Measurements from ENCODE around the gene NADSYN1.

NADSYN1 gene

DNA sequence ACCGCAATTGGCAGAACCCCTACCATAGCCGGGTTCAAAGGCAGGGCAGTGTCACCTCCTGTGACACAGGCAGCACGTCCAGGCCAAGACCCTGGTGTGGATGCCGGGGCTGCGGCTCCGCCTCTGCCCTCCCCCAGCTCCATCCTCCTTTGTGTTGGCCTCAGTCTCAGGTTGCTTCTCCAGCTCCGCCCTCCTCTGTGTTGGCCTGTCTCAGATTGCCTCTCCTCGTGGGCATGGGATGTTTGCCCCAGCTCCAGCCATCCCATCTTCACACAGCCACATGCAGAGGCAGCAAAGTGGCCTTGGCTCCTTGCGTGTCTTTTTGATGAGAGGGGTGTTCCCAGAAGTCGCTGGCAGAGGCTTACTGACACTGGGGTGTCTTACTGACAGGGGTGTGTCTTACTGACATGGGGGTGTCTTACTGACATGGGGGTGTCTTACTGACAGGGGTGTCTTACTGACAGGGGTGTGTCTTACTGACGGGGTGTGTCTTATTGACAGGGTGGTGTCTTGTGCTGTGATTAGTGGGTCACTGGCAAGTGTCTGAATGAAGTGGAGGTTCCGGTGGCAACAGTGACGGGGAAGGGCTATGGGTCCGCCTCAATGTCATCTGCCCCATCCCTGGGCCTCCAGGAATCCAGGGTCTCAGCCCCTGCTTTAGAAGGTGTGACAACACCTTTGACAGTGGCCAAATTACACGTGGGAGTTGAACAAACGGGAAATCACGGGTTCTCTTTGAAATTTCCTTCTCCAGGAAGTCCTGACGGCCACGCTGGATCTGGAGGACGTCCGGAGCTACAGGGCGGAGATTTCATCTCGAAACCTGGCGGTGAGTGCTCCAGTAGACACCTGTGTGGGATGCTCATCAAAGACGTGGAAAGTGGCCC is 24.9 kb downstream of the NADSYN1 start:
- ChIA-PET POLR2A (no interaction called here), CTCF (no interaction called here)
- H3K4me3 ChIP-seq (ENCODE audit: low read depth, low read length): no peak overlapping the region
- peaks cover 0 to 90% of the 10 kb centered on the region in 2 experiments; a peak in 2 of 3 replicates for H3K36me3 ChIP-seq (ENCODE audit: control insufficient read depth in 2 of 2, insufficient read depth in 1 of 2, low read length in 2 of 2)
- H3K27ac ChIP-seq (ENCODE audit: extremely low read depth, low read depth, low read length): no peak overlapping the region
- H3K9me3 ChIP-seq (ENCODE audit: control insufficient read depth, insufficient read depth, low read depth, low read length): no peaks in the 10 kb centered on the region
- no peaks in the 10 kb centered on the region for H3K4me1 ChIP-seq (ENCODE audit: control insufficient read depth, insufficient read depth, low read length)
- TF ChIP-seq ZFP3 (tag by site-specific recombination; IDR thresholded peaks at IDR 0.05; ENCODE audit: low read depth) (no peak), KLF1 (tag by site-specific recombination; IDR thresholded peaks at IDR 0.05) (0 out of 2 replicates have a peak, but pooled peaks have one; percentile 19)

DNA sequence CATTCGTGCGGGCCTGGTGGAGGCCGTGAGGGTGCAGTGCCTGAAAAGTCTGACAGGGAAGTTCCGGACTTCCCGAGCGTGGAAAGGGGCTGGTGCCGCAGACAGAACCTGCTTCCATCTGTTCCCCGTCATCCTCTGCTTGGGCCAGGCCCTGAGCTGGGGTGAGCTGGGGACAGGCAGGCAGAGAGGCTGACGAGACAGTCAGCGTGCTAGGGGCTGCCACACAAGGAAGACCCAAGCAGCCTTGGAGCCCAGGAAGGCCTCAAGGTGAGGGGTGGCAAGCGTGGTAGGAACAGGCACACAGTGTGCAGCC is 25.5 kb downstream of the NADSYN1 start:
- Histone ChIP-seq H3K4me3 (ENCODE audit: low read depth, low read length) (no peak overlapping the region), H3K4me1 (ENCODE audit: control insufficient read depth, insufficient read depth, low read length) (no peaks in the 10 kb centered on the region), H3K36me3 (ENCODE audit: control insufficient read depth in 2 of 2, insufficient read depth in 1 of 2, low read length in 2 of 2) (peaks cover 0 to 90% of the 10 kb centered on the region in 2 experiments; a peak in 2 of 3 replicates), H3K27ac (ENCODE audit: extremely low read depth, low read depth, low read length) (no peak overlapping the region), H3K9me3 (ENCODE audit: control insufficient read depth, insufficient read depth, low read depth, low read length) (no peaks in the 10 kb centered on the region)
- ChIA-PET POLR2A (no interaction called here), CTCF (no interaction called here)
- TF ChIP-seq ZNF664 (tag by site-specific recombination; IDR thresholded peaks at IDR 0.05) (no peak), TCF7L2 (IDR thresholded peaks at IDR 0.05; ENCODE audit: borderline replicate concordance, low read depth, low read length) (no peak), ZNF785 (tag by site-specific recombination; IDR thresholded peaks at IDR 0.05) (no peak), ZNF792 (tag by site-specific recombination; IDR thresholded peaks at IDR 0.05) (no peak), ZNF776 (tag by site-specific recombination; IDR thresholded peaks at IDR 0.05; ENCODE audit: borderline replicate concordance) (no peak), REPIN1 (tag by site-specific recombination; IDR thresholded peaks at IDR 0.05; ENCODE audit: low read depth) (no peak), ZNF48 (tag by site-specific recombination; IDR thresholded peaks at IDR 0.05) (no peak), ZFP37 (tag by site-specific recombination; IDR thresholded peaks at IDR 0.05) (no peak)

DNA sequence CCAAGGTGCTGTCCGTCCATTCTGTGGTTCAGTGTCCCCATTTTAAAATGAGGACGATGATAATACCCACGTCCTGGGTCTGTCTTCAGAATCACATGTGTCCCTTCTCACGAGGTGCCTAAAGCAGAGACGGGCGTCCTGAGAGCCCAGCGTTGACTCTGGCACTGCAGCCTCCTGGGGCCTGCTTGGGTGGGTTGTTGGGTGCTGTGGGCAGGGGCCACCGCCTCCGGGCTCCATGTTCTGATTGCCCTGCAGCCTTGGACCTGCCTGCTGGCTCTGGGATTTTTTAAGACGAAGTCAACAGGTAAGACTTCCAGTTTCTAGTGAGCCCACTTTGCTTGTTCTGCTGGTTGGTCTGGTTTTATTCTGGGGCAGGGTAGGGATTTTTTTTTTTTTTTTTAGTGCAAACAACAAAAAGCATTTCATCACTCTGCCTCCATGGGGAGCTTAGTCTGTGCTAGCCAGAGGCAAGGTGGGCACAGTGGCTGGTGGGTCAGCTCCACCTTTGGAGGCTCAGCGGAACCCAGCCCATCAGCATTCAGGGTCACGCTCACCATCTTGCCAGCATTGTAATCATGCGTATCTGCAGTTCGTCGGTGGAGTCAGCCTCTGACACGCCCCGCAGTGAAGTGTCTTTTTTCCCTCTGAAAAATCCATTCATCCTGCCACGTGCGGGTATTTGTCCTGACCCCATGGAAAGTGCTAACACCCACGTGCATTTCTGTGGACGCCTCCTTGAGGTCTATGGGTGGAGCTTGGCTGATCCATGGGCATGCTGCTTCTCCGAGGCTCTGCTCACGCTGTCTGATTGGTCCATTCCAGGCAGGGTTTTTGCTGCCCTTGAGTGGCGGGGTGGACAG is 28.3 kb downstream of the NADSYN1 start:
- Histone ChIP-seq H3K9me3 (ENCODE audit: control insufficient read depth, insufficient read depth, low read depth, low read length) (no peaks in the 10 kb centered on the region), H3K36me3 (ENCODE audit: control insufficient read depth in 2 of 2, insufficient read depth in 1 of 2, low read length in 2 of 2) (peaks cover 2 to 92% of the 10 kb centered on the region in 2 experiments; a peak in 2 of 3 replicates), H3K4me3 (ENCODE audit: low read depth, low read length) (no peak overlapping the region), H3K4me1 (ENCODE audit: control insufficient read depth, insufficient read depth, low read length) (no peaks in the 10 kb centered on the region), H3K27ac (ENCODE audit: extremely low read depth, low read depth, low read length) (no peak overlapping the region)
- TF ChIP-seq HOXC10 (CRISPR knock-in tag; IDR thresholded peaks at IDR 0.05): no peak
- no peak for TF ChIP-seq ZNF10 (tag by site-specific recombination; IDR thresholded peaks at IDR 0.05)
- POLR2A ChIA-PET: interaction anchor here (0.7 kb wide), 1 partner anchor 1042 kb away, joined by 4 read pairs; no protein-coding TSS in a partner anchor
- CTCF ChIA-PET: no interaction called here

DNA sequence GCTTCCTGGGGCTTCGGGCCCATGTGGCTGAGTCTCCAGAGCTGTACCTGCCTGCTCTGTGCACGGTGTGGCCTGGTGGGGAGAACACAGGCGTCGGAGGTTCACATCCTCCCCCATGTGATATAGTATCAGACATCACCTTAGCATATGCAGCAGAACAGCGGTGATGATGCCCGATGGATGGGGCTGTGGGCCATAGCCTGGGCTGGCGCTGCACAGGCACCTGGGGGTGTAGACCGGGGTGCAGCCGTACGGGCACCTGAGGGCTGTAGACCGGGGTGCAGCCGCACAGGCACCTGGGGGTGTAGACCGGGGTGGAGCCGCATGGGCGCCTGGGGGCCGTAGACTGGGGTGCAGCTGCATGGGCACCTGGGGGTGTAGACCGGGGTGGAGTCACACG is 29.2 kb downstream of the NADSYN1 start:
- no peak overlapping the region for H3K27ac ChIP-seq (ENCODE audit: extremely low read depth, low read depth, low read length)
- H3K4me3 ChIP-seq (ENCODE audit: low read depth, low read length): no peak overlapping the region
- H3K4me1 ChIP-seq (ENCODE audit: control insufficient read depth, insufficient read depth, low read length): no peaks in the 10 kb centered on the region
- H3K36me3 ChIP-seq (ENCODE audit: control insufficient read depth in 2 of 2, insufficient read depth in 1 of 2, low read length in 2 of 2): peaks cover 4 to 85% of the 10 kb centered on the region in 2 experiments; a peak in 2 of 3 replicates
- POLR2A ChIA-PET: no interaction called here
- CTCF ChIA-PET: no interaction called here
- H3K9me3 ChIP-seq (ENCODE audit: control insufficient read depth, insufficient read depth, low read depth, low read length): no peaks in the 10 kb centered on the region
- TF ChIP-seq GFI1B (tag by site-specific recombination; IDR thresholded peaks at IDR 0.05) (no peak), ZNF843 (tag by site-specific recombination; IDR thresholded peaks at IDR 0.05) (no peak), ZNF366 (tag by site-specific recombination; conservative IDR thresholded peaks at IDR 0.05) (no peak), RBAK (tag by site-specific recombination; IDR thresholded peaks at IDR 0.05) (no peak), ZSCAN30 (tag by site-specific recombination; IDR thresholded peaks at IDR 0.05) (no peak), MZF1 (tag by site-specific recombination; IDR thresholded peaks at IDR 0.05; ENCODE audit: borderline replicate concordance) (no peak), ZSCAN23 (tag by site-specific recombination; IDR thresholded peaks at IDR 0.05) (no peak), ZNF624 (tag by site-specific recombination; IDR thresholded peaks at IDR 0.05) (no peak), ZNF146 (tag by site-specific recombination; IDR thresholded peaks at IDR 0.05) (no peak), KLF1 (tag by site-specific recombination; IDR thresholded peaks at IDR 0.05) (no peak), ZNF302 (tag by site-specific recombination; IDR thresholded peaks at IDR 0.05; ENCODE audit: low read depth) (no peak), ZNF623 (tag by site-specific recombination; IDR thresholded peaks at IDR 0.05) (no peak), FEZF1 (tag by site-specific recombination; IDR thresholded peaks at IDR 0.05) (no peak), SETDB1 (IDR thresholded peaks at IDR 0.05; ENCODE audit: insufficient read length, low read length) (no peak), ZNF341 (tag by site-specific recombination; IDR thresholded peaks at IDR 0.05; ENCODE audit: low read depth) (no peak), ZNF132 (tag by site-specific recombination; IDR thresholded peaks at IDR 0.05; ENCODE audit: borderline replicate concordance) (no peak)
- TF ChIP-seq, protein P1, sequence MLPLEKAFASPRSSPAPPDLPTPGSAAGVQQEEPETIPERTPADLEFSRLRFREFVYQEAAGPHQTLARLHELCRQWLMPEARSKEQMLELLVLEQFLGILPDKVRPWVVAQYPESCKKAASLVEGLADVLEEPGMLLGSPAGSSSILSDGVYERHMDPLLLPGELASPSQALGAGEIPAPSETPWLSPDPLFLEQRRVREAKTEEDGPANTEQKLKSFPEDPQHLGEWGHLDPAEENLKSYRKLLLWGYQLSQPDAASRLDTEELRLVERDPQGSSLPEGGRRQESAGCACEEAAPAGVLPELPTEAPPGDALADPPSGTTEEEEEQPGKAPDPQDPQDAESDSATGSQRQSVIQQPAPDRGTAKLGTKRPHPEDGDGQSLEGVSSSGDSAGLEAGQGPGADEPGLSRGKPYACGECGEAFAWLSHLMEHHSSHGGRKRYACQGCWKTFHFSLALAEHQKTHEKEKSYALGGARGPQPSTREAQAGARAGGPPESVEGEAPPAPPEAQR (tag by site-specific recombination; IDR thresholded peaks at IDR 0.05): no peak
